Activated CD8-positive, alpha-beta memory T cell treated with anti-CD3 and anti-CD28 coated beads, Interleukin-2, amount 50 U/mL, for 4 hours (primary cell): ENCODE data around the gene NQO1.
"Not testable (repeated sequence)": the region's sequence is repeated elsewhere in the genome, so short reads cannot be mapped to it uniquely, and the experiment has no call there.

Experiments used
- DNase-seq: peaks from one replicate; pipeline ENCODE4 v3.0.0-alpha.2; 2020

The NQO1 gene

GRCh38 chr16:69726313-69727060, at the start of gene NQO1:
NQO1 (minus strand) TSS chr16:69726560; CDS start chr16:69726439, 121 bp downstream.
- peak; percentile 84 for DNase-seq

DNA sequence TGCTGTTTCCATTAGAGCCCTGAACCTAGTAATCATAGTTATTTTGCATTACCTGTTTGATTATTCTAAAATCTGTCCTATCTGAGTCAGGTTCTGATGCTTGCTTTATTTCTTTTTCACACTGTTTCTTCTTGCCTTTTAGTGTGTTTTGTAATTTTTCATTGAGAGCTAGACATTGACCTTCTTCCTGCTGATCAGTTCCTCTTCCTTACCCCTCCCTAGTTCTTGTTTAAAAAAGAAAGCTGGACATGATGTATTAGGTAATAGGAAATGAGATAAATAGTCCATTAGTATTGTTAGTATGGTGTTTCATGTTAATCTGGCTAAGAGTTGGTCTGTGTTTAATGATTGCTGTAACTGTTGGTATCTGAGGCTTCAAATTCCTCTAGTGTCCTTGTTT, 49.2 kb upstream of the NQO1 start:
- DNase-seq = no peak

DNA sequence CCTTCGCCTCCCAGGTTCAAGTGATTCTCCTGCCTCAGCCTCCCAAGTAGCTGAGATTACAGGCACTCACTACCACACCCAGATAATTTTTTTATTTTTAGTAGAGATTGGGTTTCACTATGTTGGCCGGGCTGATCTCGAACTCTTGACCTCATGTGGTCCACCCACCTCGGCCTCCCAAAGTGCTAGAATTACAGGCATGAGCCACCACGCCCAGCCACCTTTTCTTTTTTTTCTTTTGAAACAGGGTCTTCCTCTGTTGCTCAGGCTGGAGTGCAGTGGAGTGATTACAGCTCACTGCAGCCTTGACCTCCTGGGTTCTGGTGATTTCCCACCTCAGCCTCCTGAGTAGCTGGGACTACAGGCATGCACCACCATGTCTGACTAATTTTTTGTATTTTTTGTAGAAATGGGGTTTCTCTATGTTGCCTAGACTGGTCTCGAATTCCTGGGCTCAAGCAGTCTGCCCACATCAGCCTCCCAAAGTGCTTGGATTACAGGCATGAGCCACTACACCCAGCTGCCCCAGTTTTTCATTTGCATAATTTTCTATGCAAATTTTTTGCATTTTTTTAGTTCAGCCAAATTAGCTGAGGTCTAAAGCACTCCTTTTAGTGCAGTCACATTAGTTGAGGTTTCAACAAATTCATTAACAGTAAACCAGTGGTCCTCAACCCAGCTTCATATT, 47.0 kb upstream of the NQO1 start:
- no peak for DNase-seq

DNA sequence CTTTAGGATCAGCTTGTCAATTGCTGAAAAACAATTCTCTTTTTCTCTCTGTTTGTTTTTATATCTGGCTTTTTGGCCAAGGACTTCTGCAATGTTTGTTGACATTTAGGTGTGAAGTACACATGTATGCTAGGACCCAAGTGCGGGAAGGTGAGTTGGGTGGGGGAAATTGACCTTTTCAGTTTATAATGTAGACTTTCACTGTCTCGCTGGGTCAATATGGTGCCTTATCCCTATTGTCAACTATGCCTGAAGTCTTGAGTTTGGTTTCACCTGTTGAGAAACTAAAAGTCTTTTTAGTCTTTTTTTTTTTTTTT, 45.2 kb upstream of the NQO1 start:
- no peak for DNase-seq

GRCh38 chr16:69769404-69769803, 43.0 kb upstream of the NQO1 start:
- no peak for DNase-seq

GRCh38 chr16:69768666-69769065, 42.3 kb upstream of the NQO1 start:
- DNase-seq = no peak

GRCh38 chr16:69767459-69768229, 41.3 kb upstream of the NQO1 start:
- DNase-seq = no peak

DNA sequence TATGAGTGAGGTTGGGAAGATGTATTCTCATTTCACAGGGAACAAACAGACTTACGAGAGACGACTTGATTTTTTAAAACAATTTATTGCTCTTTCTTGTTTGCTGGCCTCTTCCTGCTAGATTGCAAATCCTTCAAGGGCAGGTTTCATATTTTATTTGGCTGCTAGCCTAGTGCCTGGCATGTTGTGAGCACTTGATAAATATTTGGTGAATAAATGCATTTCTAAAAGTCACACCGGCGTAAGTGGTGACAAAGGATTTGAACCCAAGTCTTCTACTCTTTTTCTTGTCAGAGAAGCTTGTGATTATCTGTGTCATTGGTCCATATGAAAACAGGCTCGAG, 37.2 kb upstream of the NQO1 start:
- no peak for DNase-seq

GRCh38 chr16:69762814-69763598, 36.6 kb upstream of the NQO1 start:
- DNase-seq = no peak

DNA sequence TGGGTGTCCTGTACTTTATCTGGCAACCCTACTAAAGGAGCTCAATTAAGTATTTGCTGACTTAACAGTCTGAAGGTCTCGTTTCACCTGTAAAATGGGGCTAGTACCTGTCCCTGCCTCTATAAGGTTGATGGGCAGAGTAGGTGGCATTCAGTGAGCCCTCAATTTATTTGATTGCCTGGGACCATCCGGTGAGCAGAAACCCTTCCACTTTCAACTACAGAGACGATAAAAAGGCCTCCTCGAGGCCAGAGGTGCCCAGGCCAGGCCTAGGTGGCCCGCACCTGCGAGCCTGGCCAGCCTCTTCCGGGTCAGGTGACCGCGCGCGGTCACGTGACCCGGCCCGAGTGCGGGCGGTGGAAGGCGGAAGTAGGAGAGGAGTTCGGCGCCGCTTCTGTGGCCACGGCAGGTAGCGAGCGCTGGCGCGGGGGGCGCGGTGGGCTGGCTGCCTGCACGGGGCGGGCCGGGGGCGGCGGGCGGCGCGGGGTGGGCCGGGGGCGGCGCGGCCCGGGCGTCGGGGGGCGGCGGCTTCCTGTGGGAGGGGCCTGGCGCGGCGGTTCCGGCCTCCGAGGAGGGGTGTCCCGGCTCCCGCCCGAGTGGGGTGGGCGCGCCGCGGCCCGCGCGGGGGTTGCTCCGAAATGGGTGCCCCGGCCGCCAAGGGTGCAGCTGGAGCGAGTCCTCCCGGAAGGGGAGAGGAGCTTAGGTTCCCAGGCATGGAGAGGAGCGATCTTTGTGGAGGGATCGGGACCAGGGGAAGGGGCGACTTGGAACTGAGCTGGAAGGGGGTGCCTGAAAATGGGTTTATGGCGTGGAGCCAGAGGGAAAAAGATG, 35.8 kb upstream of the NQO1 start, which contains the start of gene WWP2:
WWP2 (plus strand) TSS at position 350 of the 831 bp plus-strand sequence. CDS start 24,679 bp downstream, outside the sequence.
- DNase-seq = peak; percentile 79

DNA sequence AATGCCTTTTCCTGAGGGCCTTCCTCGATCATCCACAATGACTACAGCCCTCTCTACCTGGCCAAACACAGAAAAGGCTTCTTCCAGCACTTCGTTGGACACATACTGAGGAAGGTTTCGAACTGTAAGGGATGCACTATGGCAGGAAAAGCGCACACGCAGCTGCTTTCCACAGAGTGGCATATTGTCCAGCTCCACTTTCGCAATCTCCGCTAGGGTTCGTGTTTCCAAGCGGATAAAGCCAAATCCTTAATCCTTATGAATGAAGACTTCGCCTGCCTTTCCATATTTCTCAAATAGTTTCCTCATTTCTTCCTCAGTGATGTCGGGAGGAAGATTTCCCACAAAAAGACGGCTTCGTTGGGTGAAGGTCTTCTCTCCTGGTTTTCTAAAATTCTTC, 31.0 kb upstream of the NQO1 start:
- DNase-seq = not testable (repeated sequence)

DNA sequence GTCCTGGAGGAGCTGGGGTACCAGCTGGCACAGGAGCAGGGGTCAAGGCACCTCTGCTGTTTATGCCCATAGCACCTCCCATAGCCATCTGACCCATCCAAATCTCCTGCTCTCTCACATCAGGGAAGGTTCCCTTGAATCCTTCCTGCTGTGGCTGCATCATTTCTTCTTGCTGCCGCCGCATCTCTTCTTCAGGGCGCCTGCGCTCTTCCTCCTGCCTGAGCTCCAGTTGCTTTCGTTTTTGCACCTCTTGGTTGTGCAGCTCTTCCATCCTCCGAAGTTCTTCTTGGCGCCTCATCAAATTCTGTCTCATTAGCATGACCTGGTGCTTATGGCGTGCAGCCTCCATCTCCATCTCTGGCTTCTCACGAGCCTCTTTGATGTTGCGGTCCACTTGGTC, 30.3 kb upstream of the NQO1 start:
- no peak for DNase-seq

DNA sequence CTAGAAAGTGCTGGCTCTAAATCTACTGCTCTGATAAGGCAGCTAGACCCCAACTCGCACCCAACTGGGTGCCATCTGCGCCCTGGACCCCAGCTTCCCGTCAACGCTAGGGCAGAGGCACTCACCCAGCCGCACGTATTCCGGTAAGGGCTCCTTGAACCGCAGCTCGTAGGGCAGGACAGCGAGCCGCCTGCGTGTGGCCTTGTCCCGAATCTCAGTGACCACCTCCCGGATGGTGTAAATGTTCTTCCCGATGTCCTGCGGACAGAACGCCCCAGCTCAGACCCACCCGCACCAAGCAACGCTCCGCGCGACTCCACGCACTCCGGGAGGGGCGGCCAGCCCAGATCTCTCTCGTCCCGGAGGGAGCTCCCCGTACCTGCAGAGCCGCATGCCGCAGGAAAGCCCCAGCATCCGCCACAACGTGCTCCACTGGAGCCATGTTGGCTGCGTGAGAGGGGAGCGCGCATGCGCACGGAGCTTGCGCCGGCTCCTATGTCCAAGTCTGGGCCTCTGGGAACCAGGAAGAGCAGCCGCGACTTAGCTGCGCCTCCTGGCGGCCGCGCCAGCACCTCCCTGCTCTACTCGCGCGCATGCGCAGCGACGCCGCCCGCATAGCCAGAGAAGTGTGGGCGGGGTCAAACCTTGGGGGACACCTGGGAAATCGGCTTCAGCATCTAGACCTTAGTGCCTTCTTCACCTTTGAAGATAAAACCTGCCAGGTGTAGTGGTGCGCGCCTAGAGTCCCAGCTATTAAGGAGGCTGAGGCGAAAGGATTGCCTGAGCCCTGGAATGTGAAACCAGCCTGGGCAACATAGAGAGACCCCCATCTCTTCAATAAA, 28.3 kb upstream of the NQO1 start, which contains the start of gene NOB1:
NOB1 (minus strand) TSS at position 458 of the 842 bp plus-strand sequence; CDS start at position 442, 16 bp downstream.
- DNase-seq = peak; percentile 97

DNA sequence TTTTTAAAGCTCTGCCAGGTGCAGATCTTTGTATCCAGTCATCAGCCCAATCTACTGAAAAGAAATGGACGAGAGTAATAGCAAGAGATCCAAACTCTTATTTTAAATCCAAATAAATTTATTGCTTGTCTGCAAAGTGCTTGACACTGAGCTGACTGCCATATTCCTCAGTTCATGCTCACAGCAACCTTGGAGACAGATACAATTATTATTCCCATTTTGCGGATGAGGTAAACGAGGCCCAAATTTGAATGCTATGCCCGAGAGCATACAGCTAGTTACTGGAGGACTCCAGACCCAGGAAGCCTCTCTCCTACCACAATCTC, 27.7 kb upstream of the NQO1 start:
- DNase-seq = no peak

DNA sequence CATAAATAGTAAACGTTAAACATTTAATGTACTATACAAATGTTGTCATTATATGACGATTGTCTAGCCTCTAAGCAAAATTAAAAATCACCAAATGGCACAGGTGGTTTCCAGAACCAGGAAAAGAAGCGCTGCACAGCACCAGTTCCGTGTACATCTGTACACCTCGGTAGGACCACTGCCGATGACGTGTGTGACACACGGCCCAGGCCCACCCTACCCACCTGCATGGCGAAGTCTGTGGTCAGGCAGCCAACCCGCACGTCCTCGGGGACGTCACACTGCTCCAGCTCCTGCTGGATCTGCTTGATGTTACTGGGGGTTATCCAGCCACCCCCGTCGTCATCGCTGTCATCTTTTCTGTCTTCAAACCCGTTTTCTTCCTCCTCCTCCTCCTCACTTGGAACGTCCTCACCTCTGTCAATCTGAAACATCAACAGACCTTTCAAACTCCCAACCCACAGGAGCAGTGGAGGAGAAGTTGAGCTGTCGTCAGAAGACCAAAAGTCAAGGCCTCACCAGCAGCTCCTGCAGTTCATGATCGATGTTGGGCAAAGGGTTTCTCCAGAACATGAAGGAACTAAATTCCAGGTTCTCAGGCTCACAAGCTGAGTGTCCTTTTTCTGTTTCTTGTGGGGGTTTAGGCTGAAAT, 22.5 kb upstream of the NQO1 start:
- DNase-seq = no peak

DNA sequence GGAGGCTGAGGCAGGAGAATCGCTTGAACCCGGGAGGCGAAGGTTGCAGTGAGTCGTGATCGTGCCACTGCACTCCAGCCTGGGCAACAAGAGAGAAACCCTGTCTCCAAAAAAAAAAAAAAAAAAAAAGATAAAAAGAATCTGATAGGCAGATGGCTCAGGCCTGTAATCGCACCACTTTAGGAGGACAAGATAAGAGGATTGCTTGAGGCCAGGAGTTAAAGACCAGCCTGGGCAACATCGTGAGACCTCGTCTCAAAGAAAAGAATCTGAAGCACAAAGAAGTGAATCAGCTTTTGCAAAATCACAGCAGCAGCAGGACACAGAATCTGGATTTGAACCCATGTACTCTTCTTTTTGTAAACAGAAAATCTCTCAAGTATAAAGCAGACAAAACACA, 20.8 kb upstream of the NQO1 start:
- no peak for DNase-seq

DNA sequence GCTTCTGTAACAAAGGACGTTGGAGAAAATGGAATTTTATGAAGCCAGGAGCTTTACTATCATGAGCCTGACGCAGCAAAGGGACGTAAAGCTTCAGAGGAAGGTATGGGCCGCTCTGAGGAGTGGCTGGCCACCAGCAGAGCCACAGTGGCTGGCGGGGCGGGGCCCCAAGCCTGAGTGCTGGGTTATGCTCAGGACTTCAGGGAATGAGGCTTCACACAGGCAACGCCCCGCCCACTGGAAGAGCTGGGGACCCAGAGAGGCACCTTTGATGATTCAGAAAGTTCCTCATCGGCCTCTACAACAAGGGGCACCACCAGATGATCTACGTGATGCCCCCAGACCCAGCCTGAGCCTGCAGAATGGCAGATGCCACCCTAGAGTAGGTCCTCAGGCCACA, 19.6 kb upstream of the NQO1 start:
- DNase-seq = no peak

DNA sequence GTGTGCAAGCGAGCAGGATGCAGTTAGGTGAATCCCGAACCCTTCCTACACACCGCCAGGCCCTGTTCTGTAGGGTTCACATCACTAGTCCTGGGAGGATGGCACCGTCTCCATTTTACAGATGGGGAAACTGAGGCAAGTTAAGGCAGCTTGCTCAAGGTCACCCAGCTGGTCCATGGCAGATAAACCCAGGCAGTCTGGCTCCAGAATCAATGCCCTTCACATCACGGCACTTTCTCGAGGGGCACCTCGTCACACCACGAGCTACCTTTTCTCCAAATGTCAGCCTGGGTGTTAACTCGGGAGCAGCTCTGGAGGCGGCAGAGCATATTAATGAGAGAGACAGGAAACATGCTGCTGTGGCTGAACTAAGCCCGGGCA, 18.9 kb upstream of the NQO1 start:
- no peak for DNase-seq

- DNase-seq = no peak
Measured at GRCh38 chr16:69744363-69745231, 18.2 kb upstream of the NQO1 start.
